GM10266 (cell line): ENCODE measurements around the gene TMEM131.
"Not testable (repeated sequence)": the region's sequence is repeated elsewhere in the genome, so short reads cannot be mapped to it uniquely, and the experiment has no call there.

Source experiments
- DNase-seq: peaks from one replicate; pipeline ENCODE4 v3.0.0; 2012; ENCODE audit errors: extremely low spot score
- CTCF ChIP-seq: IDR thresholded peaks from 2 replicates; pipeline ENCODE4 v1.5.1; 2012; ENCODE audit warnings: mild to moderate bottlenecking, low read depth; ENCODE audit not compliant: control insufficient read depth, insufficient read depth; ENCODE audit errors: missing control alignments

TMEM131 gene

GRCh38 chr2:97715951-97716694, 279.6 kb downstream of the TMEM131 start:
- no peak for TF ChIP-seq CTCF
- DNase-seq, result no peak

- TF ChIP-seq CTCF, result no peak
- no peak for DNase-seq
These were observed 280.6 kb downstream of the TMEM131 start for GRCh38 chr2:97714950-97715652.

GRCh38 chr2:97714084-97714949, 281.4 kb downstream of the TMEM131 start:
- no peak for TF ChIP-seq CTCF

GRCh38 chr2:97713296-97714083, 282.3 kb downstream of the TMEM131 start, which contains the start of gene ZAP70:
Gene ZAP70, plus strand, starts transcription at chr2:97713576. Its CDS starts 10,461 bp downstream, at chr2:97724037.
- DNase-seq, result no peak
- no peak for TF ChIP-seq CTCF

More at GRCh38 chr2:97714084-97714949, 281.4 kb downstream of the TMEM131 start:
- no peak for DNase-seq

GRCh38 chr2:97712693-97713295, 283.0 kb downstream of the TMEM131 start:
- TF ChIP-seq CTCF, result no peak
- no peak for DNase-seq

- not testable (repeated sequence) for DNase-seq
These were observed 283.6 kb downstream of the TMEM131 start for GRCh38 chr2:97712175-97712574.
